Upper lobe of left lung (tissue), 4 donors: ENCODE data around the gene SMIM44.

Experiments
- CTCF ChIP-seq, 6 experiments: fragments of 450-650 bp in 4 of 6; fragments of 200-600 bp in 2 of 6; sonication (generic) in 2 of 6; IDR thresholded peaks; one replicate each; pipeline ENCODE4 v1.5.1; 2016 to 2019; ENCODE audit warnings: antibody characterized with exemption in 6 of 6
- EP300 ChIP-seq, 4 donors: sonication (generic); formaldehyde crosslinking; IDR thresholded peaks; one replicate each; pipeline ENCODE4 v1.5.1; 2017; ENCODE audit warnings: antibody characterized with exemption in 4 of 4, control low read depth in 2 of 4
- POLR2A ChIP-seq, 4 donors: fragments of 450-650 bp; IDR thresholded peaks; one replicate each; pipeline ENCODE4 v1.5.1; 2016 to 2017; ENCODE audit warnings: antibody characterized with exemption in 4 of 4, mild to moderate bottlenecking in 2 of 4
- POLR2AphosphoS5 ChIP-seq, 2 donors: sonication (generic); formaldehyde crosslinking; IDR thresholded peaks; one replicate each; pipeline ENCODE4 v1.5.1; 2017; ENCODE audit warnings: antibody characterized with exemption in 2 of 2

- no peak for TF ChIP-seq CTCF (IDR thresholded peaks at IDR 0.05)
- no peak for TF ChIP-seq POLR2A (IDR thresholded peaks at IDR 0.05)
- TF ChIP-seq POLR2AphosphoS5 (IDR thresholded peaks at IDR 0.05): no peak
- TF ChIP-seq EP300 (IDR thresholded peaks at IDR 0.05): no peak
These were observed 16.6 kb upstream of the SMIM44 start for GRCh38 chr19:3499738-3500428.
